ENCODE data around the gene ARF1.

- TF ChIP-seq CTCF (tag by site-specific recombination; IDR thresholded peaks at IDR 0.05) (no peak), ZBTB44 (tag by site-specific recombination; IDR thresholded peaks at IDR 0.05) (no peak), ZNF660 (tag by site-specific recombination; IDR thresholded peaks at IDR 0.05) (no peak), KLF17 (tag by site-specific recombination; IDR thresholded peaks at IDR 0.05) (no peak), SETDB1 (IDR thresholded peaks at IDR 0.05; ENCODE audit: insufficient read length, low read length) (no peak), ZNF658 (tag by site-specific recombination; IDR thresholded peaks at IDR 0.05) (no peak), REST (tag by site-specific recombination; IDR thresholded peaks at IDR 0.05) (no peak)
Observed at GRCh38 chr1:228125185-228125584, 42.7 kb downstream of the ARF1 start.

Measured in HEK293 (cell line).